Karpas-422 (cell line): ENCODE data around the gene GATA1. TPM values are rescaled to one million over a fixed set of nuclear protein-coding genes. Genes with fewer than 3 reads are reported as not detected.
A peak's percentile ranks its signal among the peaks of the same experiment; 100 is the strongest.

Experiments
- DNase-seq: peaks from one replicate; pipeline ENCODE4 v3.0.0-alpha.2; 2015
- H2AFZ ChIP-seq: fragments of 200-600 bp; sonication (generic); 2 replicates; pipeline ENCODE4 v1.6.1; 2014; ENCODE audit warnings: antibody characterized with exemption, low read length, mixed read lengths
- H3K27ac ChIP-seq: fragments of 200-600 bp; sonication (generic); 2 replicates; pipeline ENCODE4 v1.5.1; 2014; ENCODE audit warnings: mild to moderate bottlenecking, low read length, moderate library complexity
- H3K27me3 ChIP-seq: fragments of 200-600 bp; sonication (generic); 2 replicates; pipeline ENCODE4 v1.6.1; 2014; ENCODE audit warnings: low read length, mixed read lengths
- H3K36me3 ChIP-seq: fragments of 200-600 bp; sonication (generic); 2 replicates; pipeline ENCODE4 v1.6.1; 2014; ENCODE audit warnings: low read length, mixed read lengths; ENCODE audit not compliant: insufficient read depth
- H3K4me1 ChIP-seq: fragments of 200-600 bp; sonication (generic); 2 replicates; pipeline ENCODE4 v1.6.1; 2014; ENCODE audit warnings: mild to moderate bottlenecking, low read length, mixed read lengths
- H3K4me2 ChIP-seq: fragments of 200-600 bp; sonication (generic); 2 replicates; pipeline ENCODE4 v1.6.1; 2014; ENCODE audit warnings: low read length, low read depth, mild to moderate bottlenecking; ENCODE audit not compliant: poor library complexity, severe bottlenecking
- H3K4me3 ChIP-seq: fragments of 200-600 bp; sonication (generic); 2 replicates; pipeline ENCODE4 v1.5.1; 2014; ENCODE audit warnings: mild to moderate bottlenecking, antibody characterized with exemption, low read length, mixed read lengths
- H3K79me2 ChIP-seq: fragments of 200-600 bp; sonication (generic); 2 replicates; pipeline ENCODE4 v1.6.1; 2014; ENCODE audit warnings: mild to moderate bottlenecking, low read length, mixed read lengths
- H3K9ac ChIP-seq: fragments of 200-600 bp; sonication (generic); 2 replicates; pipeline ENCODE4 v1.6.0; 2014; ENCODE audit warnings: low read length
- H3K9me2 ChIP-seq: fragments of 200-600 bp; sonication (generic), shearing (Covaris generic); replicated peaks from 2 replicates; pipeline ENCODE4 v1.6.0; 2014; ENCODE audit warnings: mild to moderate bottlenecking, low read length, moderate library complexity; ENCODE audit not compliant: insufficient read depth
- H3K9me3 ChIP-seq: fragments of 300-700, 200-600 bp; sonication (generic); 2 replicates; pipeline ENCODE4 v1.6.1; 2014; ENCODE audit warnings: low read length, mixed read lengths
- H4K20me1 ChIP-seq: fragments of 200-600 bp; sonication (generic); 2 replicates; pipeline ENCODE4 v1.6.1; 2014; ENCODE audit warnings: mild to moderate bottlenecking, antibody characterized with exemption, low read length, low read depth; ENCODE audit not compliant: insufficient read depth
- total RNA-seq: library from RNA; depleted of rRNA; stranded (reverse); fragments of >200 nt; shearing (Covaris generic); gene quantifications from 2 replicates; pipeline ENCODE4 v1.2.3, GENCODE V29; 2014; ENCODE audit warnings: low replicate concordance

Gene GATA1
- total RNA-seq, 1 experiment from 2014 or later, result not detected

DNA sequence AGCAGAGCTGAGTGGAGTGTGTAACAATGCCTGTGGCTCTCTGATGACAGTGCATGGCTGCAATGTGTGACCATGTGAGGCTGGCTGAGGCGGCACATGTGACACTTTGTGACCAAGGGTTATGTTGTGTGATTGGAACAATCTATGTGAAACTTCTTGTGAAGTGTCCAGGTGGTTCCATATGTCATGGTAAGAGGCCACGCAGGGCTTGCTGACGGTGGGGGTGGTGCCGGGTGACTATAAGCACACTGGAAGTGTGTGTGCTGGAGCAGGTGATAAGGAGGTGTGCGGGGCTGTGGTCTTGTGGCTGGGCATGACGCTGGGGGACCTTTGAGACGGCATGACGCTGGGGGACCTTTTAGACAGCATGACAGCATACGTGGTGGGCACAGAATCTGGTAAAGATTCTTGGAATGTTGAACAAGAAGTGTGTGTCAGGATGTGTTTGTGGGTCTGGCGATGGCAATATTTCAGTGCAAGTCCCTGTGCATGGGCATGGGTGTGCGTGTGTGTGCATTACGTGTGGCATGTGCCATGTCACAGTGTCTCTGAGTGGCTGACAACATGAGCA lies 8.0 kb downstream of the GATA1 start:
- Histone ChIP-seq H3K9me2 (no peaks in the 10 kb centered on the region), H3K4me2 (no peak overlapping the region), H2AFZ (no peak overlapping the region)

DNA sequence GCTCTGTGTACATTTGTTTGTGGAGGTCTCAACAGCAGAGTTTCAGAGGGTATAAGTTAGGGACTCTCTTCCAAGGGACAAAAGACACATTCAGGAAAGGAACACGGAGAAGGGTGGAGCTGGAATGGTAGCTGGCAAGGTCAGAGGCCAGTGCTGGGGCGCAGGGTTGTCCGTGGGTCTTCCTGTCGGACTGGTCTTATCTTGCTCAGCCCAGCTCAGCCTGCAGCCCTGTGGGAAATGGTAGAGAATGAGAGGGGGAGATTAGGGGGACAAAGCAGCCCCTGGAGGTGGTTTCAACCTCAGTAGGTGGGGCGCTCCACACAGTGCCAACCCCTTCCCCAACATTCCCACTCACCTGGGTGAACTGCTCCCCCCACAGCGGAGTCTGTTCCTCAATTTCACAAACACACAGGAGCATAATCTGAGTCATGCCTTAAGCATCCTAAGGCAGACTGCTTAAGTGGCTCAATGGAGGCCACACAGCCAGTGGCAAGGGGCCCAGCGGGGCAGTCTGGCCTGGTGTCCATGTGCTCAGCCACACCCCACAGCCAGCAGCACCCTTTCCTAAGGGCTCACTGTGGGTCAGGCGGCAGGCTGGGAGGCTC lies 8.6 kb downstream of the GATA1 start:
- H3K9me2 ChIP-seq, result no peaks in the 10 kb centered on the region
- no peaks in the 10 kb centered on the region for H3K9me3 ChIP-seq
- H3K79me2 ChIP-seq, result no peaks in the 10 kb centered on the region
- no peaks in the 10 kb centered on the region for H4K20me1 ChIP-seq
- no peak for DNase-seq
- H3K4me1 ChIP-seq, result no peaks in the 10 kb centered on the region
- H3K9ac ChIP-seq, result no peak overlapping the region
- no peaks in the 10 kb centered on the region for H3K27me3 ChIP-seq
- H3K36me3 ChIP-seq, result no peaks in the 10 kb centered on the region
- no peak overlapping the region for H2AFZ ChIP-seq
- no peak overlapping the region for H3K4me3 ChIP-seq
- H3K4me2 ChIP-seq, result no peak overlapping the region
- no peak overlapping the region for H3K27ac ChIP-seq

More for the DNA sequence above, 8.0 kb downstream of the GATA1 start:
- Histone ChIP-seq H3K4me1 (no peaks in the 10 kb centered on the region), H3K36me3 (no peaks in the 10 kb centered on the region), H4K20me1 (no peaks in the 10 kb centered on the region), H3K79me2 (no peaks in the 10 kb centered on the region), H3K9ac (no peak overlapping the region), H3K27ac (no peak overlapping the region), H3K4me3 (no peak overlapping the region), H3K9me3 (no peaks in the 10 kb centered on the region), H3K27me3 (no peaks in the 10 kb centered on the region)
- DNase-seq, result no peak

DNA sequence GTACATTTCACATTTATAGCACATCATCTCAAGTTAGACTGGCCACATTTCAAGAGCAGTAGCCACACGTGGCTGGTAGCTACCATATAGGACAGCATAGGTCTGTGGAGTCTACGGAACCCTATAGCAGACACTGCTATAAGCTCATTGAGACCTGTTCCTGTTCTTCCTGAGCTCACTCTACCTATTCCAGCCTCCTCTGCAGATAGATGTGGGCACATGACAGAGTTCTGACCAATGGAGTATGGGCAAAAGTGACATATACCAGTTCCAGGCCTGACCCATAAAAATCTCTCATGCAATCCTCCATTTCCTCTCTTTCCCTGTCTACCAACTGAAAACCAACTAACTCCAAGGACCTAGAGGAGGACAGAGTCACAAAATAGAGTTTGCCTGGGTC lies 11.9 kb downstream of the GATA1 start:
- no peak overlapping the region for H2AFZ ChIP-seq
- no peak overlapping the region for H3K27ac ChIP-seq
- H3K9me2 ChIP-seq, result no peaks in the 10 kb centered on the region
- no peak overlapping the region for H3K9ac ChIP-seq
- H3K27me3 ChIP-seq, result no peaks in the 10 kb centered on the region
- no peaks in the 10 kb centered on the region for H3K9me3 ChIP-seq
- no peak overlapping the region for H3K4me2 ChIP-seq
- no peaks in the 10 kb centered on the region for H3K36me3 ChIP-seq
- no peak overlapping the region for H3K4me3 ChIP-seq
- no peaks in the 10 kb centered on the region for H4K20me1 ChIP-seq
- H3K4me1 ChIP-seq, result peaks cover 14% of the 10 kb centered on the region
- 0 out of 2 replicates have a peak, but pooled peaks cover 5% of the 10 kb centered on the region for H3K79me2 ChIP-seq
- DNase-seq, result no peak

DNA sequence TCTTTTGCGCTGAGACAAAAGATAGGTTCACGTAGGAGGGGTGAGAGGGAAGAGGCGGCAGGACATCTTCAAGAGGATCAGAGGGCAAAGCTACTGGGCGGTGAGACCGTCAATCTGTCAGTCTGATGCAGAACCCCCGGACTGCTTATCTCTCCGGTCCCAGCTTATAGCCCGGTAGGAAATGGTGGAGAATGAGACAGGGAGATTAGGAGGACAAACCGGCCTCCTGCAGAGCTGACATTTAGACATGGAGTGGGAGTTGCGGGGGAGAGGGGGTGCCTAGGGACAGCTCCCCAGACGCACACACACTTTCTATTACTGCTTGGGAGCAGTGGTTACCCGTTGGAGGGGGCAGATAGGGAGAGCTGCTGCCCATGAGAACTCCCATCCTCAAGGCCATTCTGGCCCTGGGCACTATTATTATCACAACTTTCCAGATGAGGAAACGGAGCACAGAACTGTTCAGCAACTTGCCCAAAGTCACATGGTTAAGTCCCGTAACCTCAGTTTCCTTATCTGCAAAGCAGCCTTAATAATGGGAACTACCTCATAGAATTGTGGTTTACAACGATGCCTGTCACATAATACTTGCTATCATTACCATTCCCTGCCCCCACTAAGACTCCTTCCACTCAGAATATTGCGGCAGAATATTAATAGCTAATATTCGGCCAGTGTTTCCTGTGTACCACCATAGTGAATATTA lies 14.3 kb downstream of the GATA1 start:
- no peaks in the 10 kb centered on the region for H3K9me2 ChIP-seq
- H3K79me2 ChIP-seq, result 0 out of 2 replicates have a peak, but pooled peaks cover 5% of the 10 kb centered on the region
- H2AFZ ChIP-seq, result no peak overlapping the region
- no peaks in the 10 kb centered on the region for H3K9me3 ChIP-seq
- DNase-seq, result no peak
- no peaks in the 10 kb centered on the region for H4K20me1 ChIP-seq
- peak overlapping the region; percentile 85 for H3K9ac ChIP-seq
- H3K4me2 ChIP-seq, result peak overlapping the region; percentile 69
- no peaks in the 10 kb centered on the region for H3K27me3 ChIP-seq
- H3K27ac ChIP-seq, result peak overlapping the region; percentile 62
- peak overlapping the region; percentile 82 for H3K4me3 ChIP-seq
- 0 out of 2 replicates have a peak, but pooled peaks cover 2% of the 10 kb centered on the region for H3K36me3 ChIP-seq
- peaks cover 15% of the 10 kb centered on the region for H3K4me1 ChIP-seq

DNA sequence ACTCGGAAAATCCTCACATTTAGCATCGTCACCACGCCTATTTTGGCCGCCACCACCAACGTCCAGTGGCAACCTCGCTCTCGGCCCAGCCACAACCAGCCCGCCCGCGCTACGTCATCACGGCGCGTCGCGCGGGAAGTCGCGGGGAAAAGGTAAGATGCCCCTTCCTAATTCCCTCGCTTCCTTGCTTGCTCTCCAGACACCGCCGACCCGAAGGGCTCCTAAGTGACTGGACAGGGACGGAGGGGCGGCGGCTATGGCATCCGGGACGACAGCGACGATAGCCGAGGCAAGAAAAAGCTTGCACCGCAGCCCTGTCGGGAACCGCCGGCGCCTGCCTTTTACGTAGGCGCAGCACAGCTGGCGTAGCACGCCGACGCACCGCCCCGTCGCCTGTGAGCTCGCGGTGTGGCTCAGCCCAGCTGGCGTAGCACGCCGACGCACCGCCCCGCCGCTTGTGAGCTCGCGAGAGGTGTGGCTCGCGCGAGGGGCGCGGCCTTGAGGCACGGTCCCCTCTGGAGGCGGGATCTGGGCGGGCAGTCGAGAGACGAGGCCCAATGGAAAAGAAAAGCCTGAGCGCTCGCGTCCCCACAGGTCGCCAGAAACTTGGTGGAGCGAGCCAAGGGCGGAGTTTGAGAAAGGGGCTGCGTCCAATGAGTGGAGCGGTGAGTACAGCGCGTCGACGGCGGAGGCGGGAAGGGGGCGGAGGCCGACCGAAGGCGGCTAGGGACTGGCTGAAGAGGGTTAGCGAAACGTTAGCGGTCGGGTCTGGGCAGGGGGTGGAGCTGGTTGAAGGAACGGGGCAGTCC lies 15.1 kb downstream of the GATA1 start, which contains the start of gene HDAC6:
Gene HDAC6, plus strand, starts transcription at position 788 of the 809 bp plus-strand sequence. CDS start 626 bp downstream, outside the sequence.
- Histone ChIP-seq H3K9ac (peak within 1 kb of the TSS; percentile 85), H3K27ac (peak within 1 kb of the TSS; percentile 78), H3K4me3 (peak within 1 kb of the TSS; percentile 82), H4K20me1 (no peaks in the 10 kb centered on the region), H3K79me2 (0 out of 2 replicates have a peak, but pooled peaks cover 5% of the 10 kb centered on the region), H3K4me1 (peaks cover 15% of the 10 kb centered on the region), H3K4me2 (peak within 1 kb of the TSS; percentile 78), H3K9me3 (no peaks in the 10 kb centered on the region), H3K27me3 (no peaks in the 10 kb centered on the region), H3K36me3 (0 out of 2 replicates have a peak, but pooled peaks cover 2% of the 10 kb centered on the region), H3K9me2 (no peaks in the 10 kb centered on the region), H2AFZ (0 out of 2 replicates have a peak within 1 kb of the TSS, but pooled peaks have one; percentile 67)
- peak; percentile 98 for DNase-seq

DNA sequence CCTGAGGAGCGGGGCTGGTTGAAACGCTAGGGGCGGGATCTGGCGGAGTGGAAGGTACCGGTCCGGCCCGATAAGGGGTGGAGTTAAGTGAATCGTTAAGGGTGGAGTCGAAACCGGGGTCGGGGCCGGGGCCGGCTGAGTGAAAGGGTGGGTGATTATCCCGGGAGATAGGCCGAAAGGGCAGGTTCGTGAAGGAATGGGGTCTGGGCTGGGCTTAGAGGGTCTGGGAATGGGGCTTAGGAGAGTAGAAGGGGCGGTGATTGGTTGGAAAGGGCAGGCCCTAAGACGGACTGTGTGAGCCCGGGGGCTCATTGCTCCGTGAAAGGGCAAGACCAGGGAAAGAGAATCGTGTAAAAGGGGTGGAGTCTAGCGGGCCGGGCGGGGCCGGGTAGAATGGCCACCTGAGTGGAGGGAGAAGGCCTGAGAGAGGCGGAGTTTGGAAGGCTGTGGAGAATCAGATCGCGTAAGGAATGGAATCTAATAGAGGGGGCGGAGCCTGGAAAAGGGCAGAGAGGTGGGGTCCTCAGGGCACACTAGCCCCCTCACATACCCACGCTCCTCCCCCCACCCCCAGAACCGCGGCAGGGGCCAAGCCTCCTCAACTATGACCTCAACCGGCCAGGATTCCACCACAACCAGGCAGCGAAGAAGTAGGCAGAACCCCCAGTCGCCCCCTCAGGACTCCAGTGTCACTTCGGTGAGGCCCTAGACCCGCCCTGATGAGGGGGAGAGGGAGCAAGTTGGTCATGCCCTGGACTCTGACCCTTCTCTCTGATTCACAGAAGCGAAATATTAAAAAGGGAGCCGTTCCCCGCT lies 15.9 kb downstream of the GATA1 start:
- Histone ChIP-seq H3K27ac (peak overlapping the region; percentile 78), H4K20me1 (no peaks in the 10 kb centered on the region), H3K4me1 (peaks cover 15% of the 10 kb centered on the region), H3K9ac (peak overlapping the region; percentile 74), H3K36me3 (0 out of 2 replicates have a peak, but pooled peaks cover 2% of the 10 kb centered on the region), H3K27me3 (no peaks in the 10 kb centered on the region), H3K79me2 (0 out of 2 replicates have a peak, but pooled peaks cover 5% of the 10 kb centered on the region), H2AFZ (no peak overlapping the region), H3K4me2 (peak overlapping the region; percentile 78), H3K4me3 (peak overlapping the region; percentile 74), H3K9me3 (no peaks in the 10 kb centered on the region), H3K9me2 (no peaks in the 10 kb centered on the region)
- peak; percentile 88 for DNase-seq

DNA sequence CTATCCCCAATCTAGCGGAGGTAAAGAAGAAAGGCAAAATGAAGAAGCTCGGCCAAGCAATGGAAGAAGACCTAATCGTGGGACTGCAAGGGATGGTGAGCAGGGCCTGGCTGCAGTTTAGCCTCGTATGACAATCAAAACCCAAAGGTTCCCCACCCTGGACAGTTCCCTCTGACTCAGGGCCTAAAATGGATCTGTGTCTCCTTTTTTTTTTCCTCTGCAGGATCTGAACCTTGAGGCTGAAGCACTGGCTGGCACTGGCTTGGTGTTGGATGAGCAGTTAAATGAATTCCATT lies 16.5 kb downstream of the GATA1 start:
- Histone ChIP-seq H3K27ac (no peak overlapping the region), H3K4me2 (peak overlapping the region; percentile 78), H3K27me3 (no peaks in the 10 kb centered on the region), H3K36me3 (0 out of 2 replicates have a peak, but pooled peaks cover 2% of the 10 kb centered on the region), H3K79me2 (0 out of 2 replicates have a peak, but pooled peaks cover 5% of the 10 kb centered on the region), H3K9me2 (no peaks in the 10 kb centered on the region), H3K4me3 (peak overlapping the region; percentile 74), H2AFZ (no peak overlapping the region), H4K20me1 (no peaks in the 10 kb centered on the region), H3K9me3 (no peaks in the 10 kb centered on the region), H3K9ac (peak overlapping the region; percentile 74), H3K4me1 (peaks cover 15% of the 10 kb centered on the region)
- no peak for DNase-seq
